Hepatocyte (in vitro differentiated cells): ENCODE measurements around the gene MEST. TPM values are rescaled to one million over a fixed set of nuclear protein-coding genes. Genes with fewer than 3 reads are reported as not detected.

Experiments used
- DNase-seq: peaks from one replicate; pipeline ENCODE4 v3.0.0-alpha.2; 2016; ENCODE audit warnings: low spot score
- H2AFZ ChIP-seq: fragments of 200-600 bp; sonication (generic); 2 replicates; pipeline ENCODE4 v1.6.0; 2016; ENCODE audit warnings: antibody characterized with exemption, mild to moderate bottlenecking
- H3K27ac ChIP-seq: fragments of 200-600 bp; sonication (generic); 2 replicates; pipeline ENCODE4 v1.5.1; 2016; ENCODE audit warnings: mild to moderate bottlenecking
- H3K27me3 ChIP-seq: fragments of 200-600 bp; sonication (generic); 2 replicates; pipeline ENCODE4 v1.6.1; 2016
- H3K36me3 ChIP-seq: fragments of 200-600 bp; sonication (generic); replicated peaks from 2 replicates; pipeline ENCODE4 v1.5.1; 2016; ENCODE audit warnings: low read depth; ENCODE audit not compliant: insufficient read depth
- H3K4me1 ChIP-seq: fragments of 200-600 bp; sonication (generic); 2 replicates; pipeline ENCODE4 v1.5.1; 2016; ENCODE audit warnings: mild to moderate bottlenecking, moderate library complexity; ENCODE audit not compliant: insufficient read depth
- H3K4me2 ChIP-seq: fragments of 200-600 bp; sonication (generic); 2 replicates; pipeline ENCODE4 v1.6.0; 2016
- H3K4me3 ChIP-seq: fragments of 200-600 bp; sonication (generic); 2 replicates; pipeline ENCODE4 v1.5.1; 2016; ENCODE audit warnings: mild to moderate bottlenecking
- H3K79me2 ChIP-seq: fragments of 200-600 bp; sonication (generic); 2 replicates; pipeline ENCODE4 v1.6.0; 2017; ENCODE audit warnings: mild to moderate bottlenecking
- H3K9me2 ChIP-seq: fragments of 200-600 bp; sonication (generic); replicated peaks from 2 replicates; pipeline ENCODE4 v1.6.0; 2017; ENCODE audit warnings: mild to moderate bottlenecking; ENCODE audit not compliant: insufficient read depth
- H3K9me3 ChIP-seq: fragments of 200-600 bp; sonication (generic); 2 replicates; pipeline ENCODE4 v1.5.1; 2016; ENCODE audit warnings: low read depth, mild to moderate bottlenecking
- H4K20me1 ChIP-seq: fragments of 200-600 bp; sonication (generic); 2 replicates; pipeline ENCODE4 v1.6.0; 2016; ENCODE audit warnings: mild to moderate bottlenecking; ENCODE audit not compliant: insufficient read depth, poor library complexity, severe bottlenecking
- EZH2 ChIP-seq: fragments of 200-600 bp; sonication (generic); IDR thresholded peaks from 2 replicates; pipeline ENCODE4 v1.6.1; 2016; ENCODE audit warnings: antibody characterized with exemption, mild to moderate bottlenecking, borderline replicate concordance
- EZH2phosphoT487 ChIP-seq: fragments of 200-600 bp; sonication (generic); IDR thresholded peaks from one replicate; pipeline ENCODE4 v1.6.1; 2018; ENCODE audit warnings: antibody characterized with exemption, mild to moderate bottlenecking, low read depth, moderate library complexity; ENCODE audit not compliant: unreplicated experiment, severe bottlenecking
- WGBS: methylation state at CpG from one replicate; pipeline ENCODE4 v1.1.6; 2016; ENCODE audit warnings: low lambda C conversion rate; ENCODE audit errors: missing lambda C conversion rate; 5-methylcytosine and 5-hydroxymethylcytosine counted together
- polyA plus RNA-seq: library from polyadenylated mRNA; unstranded; fragments of >200 nt; fragmentation: Nextera tagmentation; extraction: Ambion mirVana; gene quantifications from 2 replicates; pipeline ENCODE4 v1.2.1, GENCODE V29; 2016
- total RNA-seq: library from RNA; depleted of rRNA; stranded (reverse); fragments of >200 nt; gene quantifications from 2 replicates; pipeline ENCODE4 v1.2.3, GENCODE V29; 2014
- TF ChIP-seq, protein P1 (sequence below): fragments of 200-600 bp; sonication (generic); IDR thresholded peaks from 2 replicates; pipeline ENCODE4 v1.5.1; 2016; ENCODE audit warnings: antibody characterized with exemption, mild to moderate bottlenecking; ENCODE audit not compliant: poor library complexity

Gene MEST
- total and polyA plus RNA-seq, 2 experiments from 2014 or later = 540 to 685 TPM

DNA sequence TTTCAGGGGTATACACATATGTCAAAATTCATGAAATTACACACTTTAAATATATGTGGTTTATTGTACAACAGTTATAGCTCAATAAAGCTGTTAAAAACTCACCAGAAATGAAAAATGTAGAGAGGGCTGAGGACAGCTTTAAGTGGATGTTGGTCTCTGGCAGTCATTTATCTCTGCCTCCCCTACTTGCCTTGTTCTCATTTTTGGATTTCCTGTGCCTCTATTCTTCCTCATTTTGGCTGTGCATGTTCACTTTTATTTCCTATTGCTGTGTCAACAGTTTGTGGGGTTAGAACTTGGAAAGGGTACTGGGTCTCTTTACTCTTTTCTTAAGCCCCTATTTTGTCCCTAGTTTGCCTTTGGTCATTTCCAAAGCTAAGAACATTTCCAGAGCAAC, 18.6 kb upstream of the MEST start:
- Histone ChIP-seq H3K36me3 (no peaks in the 10 kb centered on the region), H2AFZ (no peak overlapping the region), H3K27me3 (no peaks in the 10 kb centered on the region), H4K20me1 (no peaks in the 10 kb centered on the region), H3K4me1 (no peaks in the 10 kb centered on the region), H3K4me3 (no peak overlapping the region), H3K4me2 (no peak overlapping the region), H3K9me2 (no peaks in the 10 kb centered on the region), H3K79me2 (no peaks in the 10 kb centered on the region), H3K27ac (no peak overlapping the region), H3K9me3 (no peaks in the 10 kb centered on the region)
- TF ChIP-seq, protein P1, sequence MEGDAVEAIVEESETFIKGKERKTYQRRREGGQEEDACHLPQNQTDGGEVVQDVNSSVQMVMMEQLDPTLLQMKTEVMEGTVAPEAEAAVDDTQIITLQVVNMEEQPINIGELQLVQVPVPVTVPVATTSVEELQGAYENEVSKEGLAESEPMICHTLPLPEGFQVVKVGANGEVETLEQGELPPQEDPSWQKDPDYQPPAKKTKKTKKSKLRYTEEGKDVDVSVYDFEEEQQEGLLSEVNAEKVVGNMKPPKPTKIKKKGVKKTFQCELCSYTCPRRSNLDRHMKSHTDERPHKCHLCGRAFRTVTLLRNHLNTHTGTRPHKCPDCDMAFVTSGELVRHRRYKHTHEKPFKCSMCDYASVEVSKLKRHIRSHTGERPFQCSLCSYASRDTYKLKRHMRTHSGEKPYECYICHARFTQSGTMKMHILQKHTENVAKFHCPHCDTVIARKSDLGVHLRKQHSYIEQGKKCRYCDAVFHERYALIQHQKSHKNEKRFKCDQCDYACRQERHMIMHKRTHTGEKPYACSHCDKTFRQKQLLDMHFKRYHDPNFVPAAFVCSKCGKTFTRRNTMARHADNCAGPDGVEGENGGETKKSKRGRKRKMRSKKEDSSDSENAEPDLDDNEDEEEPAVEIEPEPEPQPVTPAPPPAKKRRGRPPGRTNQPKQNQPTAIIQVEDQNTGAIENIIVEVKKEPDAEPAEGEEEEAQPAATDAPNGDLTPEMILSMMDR = no peak
- TF ChIP-seq EZH2 (no peak), EZH2phosphoT487 (no peak)
- DNase-seq = no peak

DNA sequence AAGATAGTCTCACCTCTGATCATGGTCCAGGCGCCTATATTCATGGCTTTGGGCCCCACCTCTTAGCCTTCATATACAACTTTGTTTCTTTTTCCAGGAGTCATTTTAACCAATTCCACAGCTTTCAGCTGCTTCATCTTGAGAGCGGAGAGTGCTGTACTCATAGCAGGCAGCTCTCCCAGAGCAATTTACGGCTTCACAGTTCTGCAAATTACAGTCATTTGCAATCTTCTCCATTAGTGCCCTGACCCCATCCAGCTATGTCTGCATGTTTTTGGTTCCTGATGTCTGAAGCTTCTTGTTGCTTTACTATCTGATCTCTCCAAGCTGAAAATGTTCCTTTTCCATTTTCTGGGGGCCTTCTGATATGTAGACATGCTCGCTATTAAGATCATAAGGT, 18.0 kb upstream of the MEST start:
- no peaks in the 10 kb centered on the region for H3K27me3 ChIP-seq

DNA sequence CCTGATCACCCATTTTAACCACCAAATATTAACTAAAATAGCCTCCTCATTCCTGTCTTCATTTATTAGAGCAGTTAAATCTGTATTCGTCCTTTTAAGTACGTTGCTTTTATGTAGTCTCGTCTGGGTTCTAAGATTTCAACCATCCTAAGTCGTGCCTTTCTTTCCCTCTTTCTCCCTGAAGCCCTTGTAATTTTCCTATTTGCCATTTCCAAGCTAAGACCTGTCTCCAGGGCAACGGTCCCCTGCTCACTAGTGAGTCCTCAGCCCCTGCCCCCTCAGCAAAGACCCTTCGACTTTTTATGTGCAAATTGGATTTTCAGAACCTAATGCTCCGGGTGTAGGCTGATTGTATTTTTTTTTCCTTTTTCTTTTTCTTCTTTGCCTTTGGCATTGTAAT, 16.1 kb upstream of the MEST start:
- no peaks in the 10 kb centered on the region for H3K79me2 ChIP-seq
- H3K27me3 ChIP-seq = no peaks in the 10 kb centered on the region
- no peaks in the 10 kb centered on the region for H4K20me1 ChIP-seq
- H3K4me2 ChIP-seq = no peak overlapping the region
- TF ChIP-seq EZH2 (no peak), EZH2phosphoT487 (no peak)
- TF ChIP-seq, protein P1 = no peak
- WGBS = 60% methylated on average over 7 of the region's 7 CpGs
- H3K4me1 ChIP-seq = no peaks in the 10 kb centered on the region
- H2AFZ ChIP-seq = no peak overlapping the region
- H3K4me3 ChIP-seq = no peak overlapping the region
- no peaks in the 10 kb centered on the region for H3K9me3 ChIP-seq
- no peaks in the 10 kb centered on the region for H3K36me3 ChIP-seq
- DNase-seq = no peak
- H3K27ac ChIP-seq = no peak overlapping the region
- no peaks in the 10 kb centered on the region for H3K9me2 ChIP-seq

More for the DNA sequence above, 18.0 kb upstream of the MEST start:
- Histone ChIP-seq H3K9me3 (no peaks in the 10 kb centered on the region), H3K9me2 (no peaks in the 10 kb centered on the region), H3K4me3 (no peak overlapping the region), H3K4me1 (no peaks in the 10 kb centered on the region), H4K20me1 (no peaks in the 10 kb centered on the region), H3K27ac (no peak overlapping the region), H3K4me2 (no peak overlapping the region), H2AFZ (no peak overlapping the region), H3K79me2 (no peaks in the 10 kb centered on the region), H3K36me3 (no peaks in the 10 kb centered on the region)
- no peak for DNase-seq
- TF ChIP-seq EZH2phosphoT487 = no peak
- no peak for TF ChIP-seq EZH2
- TF ChIP-seq, protein P1 = no peak
- 86% methylated on average over 4 of the region's 4 CpGs for WGBS
